NCI-H526 treated with DMSO at 0.1 percent for 48 hours (cell line): Measurements from ENCODE around the gene CTSS.
"Not testable (repeated sequence)": the region's sequence is repeated elsewhere in the genome, so short reads cannot be mapped to it uniquely, and the experiment has no call there.

Experiments used
- DNase-seq: peaks from one replicate; lab custom pipeline; 2025; lab: John Stamatoyannopoulos, UW

CTSS gene

GRCh38 chr1:150775276-150775675, 9.7 kb upstream of the CTSS start:
- no peak for DNase-seq

- no peak for DNase-seq
Observed at GRCh38 chr1:150772326-150772725, 6.7 kb upstream of the CTSS start.

GRCh38 chr1:150767704-150768103, 2.1 kb upstream of the CTSS start:
- DNase-seq: not testable (repeated sequence)

- DNase-seq: not testable (repeated sequence)
Observed at GRCh38 chr1:150765977-150766301, 361 bp upstream of the CTSS start.

- DNase-seq: no peak
Observed at GRCh38 chr1:150764617-150765101, 919 bp downstream of the CTSS start.

GRCh38 chr1:150763018-150763417, 2.6 kb downstream of the CTSS start:
- peak; percentile 55 for DNase-seq

GRCh38 chr1:150762552-150762951, 3.0 kb downstream of the CTSS start:
- DNase-seq: no peak

GRCh38 chr1:150761801-150762200, 3.8 kb downstream of the CTSS start:
- DNase-seq: no peak

- no peak for DNase-seq
Observed at GRCh38 chr1:150760013-150760412, 5.6 kb downstream of the CTSS start.

GRCh38 chr1:150753416-150753815, 12.2 kb downstream of the CTSS start:
- DNase-seq: no peak

GRCh38 chr1:150751443-150751842, 14.1 kb downstream of the CTSS start:
- DNase-seq: no peak

GRCh38 chr1:150749720-150750311, 15.8 kb downstream of the CTSS start:
- no peak for DNase-seq

- no peak for DNase-seq
Observed at GRCh38 chr1:150748878-150749719, 16.5 kb downstream of the CTSS start.

GRCh38 chr1:150730130-150730721, 35.4 kb downstream of the CTSS start:
- DNase-seq: no peak

- DNase-seq: no peak
Observed at GRCh38 chr1:150724336-150724735, 41.2 kb downstream of the CTSS start.

- no peak for DNase-seq
Observed at GRCh38 chr1:150720703-150721102, 44.9 kb downstream of the CTSS start, which contains the start of gene HORMAD1. HORMAD1 (minus strand) TSS chr1:150720895; CDS start chr1:150719505, 1,390 bp downstream.

GRCh38 chr1:150720098-150720497, 45.5 kb downstream of the CTSS start:
- DNase-seq: no peak

GRCh38 chr1:150718225-150718891, 47.2 kb downstream of the CTSS start:
- no peak for DNase-seq

- not testable (repeated sequence) for DNase-seq
Observed at GRCh38 chr1:150709031-150709430, 56.5 kb downstream of the CTSS start.

GRCh38 chr1:150708595-150708994, 57.0 kb downstream of the CTSS start:
- DNase-seq: no peak

GRCh38 chr1:150706091-150706490, 59.5 kb downstream of the CTSS start:
- no peak for DNase-seq

GRCh38 chr1:150703427-150703826, 62.2 kb downstream of the CTSS start:
- DNase-seq: no peak
